Embryonic facial prominence (tissue), 1 donor: ENCODE data around the gene TTLL11.
"Not testable (repeated sequence)": the region's sequence is repeated elsewhere in the genome, so short reads cannot be mapped to it uniquely, and the experiment has no call there.

Experiments
- DNase-seq: peaks from one replicate; pipeline ENCODE4 v3.0.0-alpha.2; 2016; ENCODE audit errors: extremely low spot score

Gene TTLL11

GRCh38 chr9:121815546-121816448 lies 277.3 kb downstream of the TTLL11 start:
- peak; percentile 40 for DNase-seq

GRCh38 chr9:121815084-121815483 lies 278.0 kb downstream of the TTLL11 start:
- DNase-seq: no peak

GRCh38 chr9:121814594-121814993 lies 278.5 kb downstream of the TTLL11 start:
- no peak for DNase-seq

GRCh38 chr9:121813519-121814210 lies 279.4 kb downstream of the TTLL11 start:
- DNase-seq: no peak

- no peak for DNase-seq
Observed at GRCh38 chr9:121812159-121812735, 280.9 kb downstream of the TTLL11 start.

GRCh38 chr9:121811751-121812150 lies 281.4 kb downstream of the TTLL11 start:
- no peak for DNase-seq

- no peak for DNase-seq
Observed at GRCh38 chr9:121811140-121811539, 282.0 kb downstream of the TTLL11 start.

- no peak for DNase-seq
Observed at GRCh38 chr9:121810489-121810888, 282.6 kb downstream of the TTLL11 start.

- no peak for DNase-seq
Observed at GRCh38 chr9:121809356-121810050, 283.6 kb downstream of the TTLL11 start.

- DNase-seq: no peak
Observed at GRCh38 chr9:121808781-121809180, 284.3 kb downstream of the TTLL11 start.

- DNase-seq: no peak
Observed at GRCh38 chr9:121807823-121808278, 285.3 kb downstream of the TTLL11 start.

GRCh38 chr9:121807069-121807822 lies 285.9 kb downstream of the TTLL11 start:
- DNase-seq: no peak

GRCh38 chr9:121802753-121803152 lies 290.4 kb downstream of the TTLL11 start:
- DNase-seq: no peak

- no peak for DNase-seq
Observed at GRCh38 chr9:121801579-121801978, 291.5 kb downstream of the TTLL11 start.

GRCh38 chr9:121800376-121800775 lies 292.7 kb downstream of the TTLL11 start:
- DNase-seq: no peak

GRCh38 chr9:121798941-121799340 lies 294.2 kb downstream of the TTLL11 start:
- DNase-seq: no peak

GRCh38 chr9:121797081-121797480 lies 296.0 kb downstream of the TTLL11 start:
- DNase-seq: no peak

- not testable (repeated sequence) for DNase-seq
Observed at GRCh38 chr9:121794334-121794733, 298.8 kb downstream of the TTLL11 start.

GRCh38 chr9:121792476-121792875 lies 300.6 kb downstream of the TTLL11 start:
- not testable (repeated sequence) for DNase-seq

- DNase-seq: no peak
Observed at GRCh38 chr9:121790841-121791240, 302.3 kb downstream of the TTLL11 start.
